ENCODE data around the gene CRK. TPM values are rescaled to one million over a fixed set of nuclear protein-coding genes. Genes with fewer than 3 reads are reported as not detected.
A peak's percentile ranks its signal among the peaks of the same experiment; 100 is the strongest.
"Not testable (repeated sequence)": the region's sequence is repeated elsewhere in the genome, so short reads cannot be mapped to it uniquely, and the experiment has no call there.

The CRK gene
- total RNA-seq, 4 donors from 2014 or later = 65.1 to 72.0 (median 70.0) TPM

GRCh38 chr17:1423456-1424135, 32.4 kb downstream of the CRK start:
- no peaks in the 10 kb centered on the region for H3K27me3 ChIP-seq
- H3K27ac ChIP-seq = peak overlapping the region in 3 of 4 donors; percentile 36 to 85 (median 76)
- TF ChIP-seq POLR2A (IDR thresholded peaks at IDR 0.05) = no peak
- TF ChIP-seq, protein P1, sequence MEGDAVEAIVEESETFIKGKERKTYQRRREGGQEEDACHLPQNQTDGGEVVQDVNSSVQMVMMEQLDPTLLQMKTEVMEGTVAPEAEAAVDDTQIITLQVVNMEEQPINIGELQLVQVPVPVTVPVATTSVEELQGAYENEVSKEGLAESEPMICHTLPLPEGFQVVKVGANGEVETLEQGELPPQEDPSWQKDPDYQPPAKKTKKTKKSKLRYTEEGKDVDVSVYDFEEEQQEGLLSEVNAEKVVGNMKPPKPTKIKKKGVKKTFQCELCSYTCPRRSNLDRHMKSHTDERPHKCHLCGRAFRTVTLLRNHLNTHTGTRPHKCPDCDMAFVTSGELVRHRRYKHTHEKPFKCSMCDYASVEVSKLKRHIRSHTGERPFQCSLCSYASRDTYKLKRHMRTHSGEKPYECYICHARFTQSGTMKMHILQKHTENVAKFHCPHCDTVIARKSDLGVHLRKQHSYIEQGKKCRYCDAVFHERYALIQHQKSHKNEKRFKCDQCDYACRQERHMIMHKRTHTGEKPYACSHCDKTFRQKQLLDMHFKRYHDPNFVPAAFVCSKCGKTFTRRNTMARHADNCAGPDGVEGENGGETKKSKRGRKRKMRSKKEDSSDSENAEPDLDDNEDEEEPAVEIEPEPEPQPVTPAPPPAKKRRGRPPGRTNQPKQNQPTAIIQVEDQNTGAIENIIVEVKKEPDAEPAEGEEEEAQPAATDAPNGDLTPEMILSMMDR (IDR thresholded peaks at IDR 0.05) = no peak
- no peak for TF ChIP-seq EP300 (IDR thresholded peaks at IDR 0.05)
- 69 to 74% methylated on average over 10 of the region's 10 CpGs for WGBS, 2 donors
- no peak for DNase-seq (ENCODE audit: low spot score in 2 of 2)
- peaks cover 0 to 68% (median 0%) of the 10 kb centered on the region in 3 donors for H3K36me3 ChIP-seq
- peaks cover 0 to 22% (median 0%) of the 10 kb centered on the region in 4 donors for H3K4me1 ChIP-seq
- H3K9me3 ChIP-seq = no peaks in the 10 kb centered on the region
- H3K4me3 ChIP-seq = no peak overlapping the region

DNA sequence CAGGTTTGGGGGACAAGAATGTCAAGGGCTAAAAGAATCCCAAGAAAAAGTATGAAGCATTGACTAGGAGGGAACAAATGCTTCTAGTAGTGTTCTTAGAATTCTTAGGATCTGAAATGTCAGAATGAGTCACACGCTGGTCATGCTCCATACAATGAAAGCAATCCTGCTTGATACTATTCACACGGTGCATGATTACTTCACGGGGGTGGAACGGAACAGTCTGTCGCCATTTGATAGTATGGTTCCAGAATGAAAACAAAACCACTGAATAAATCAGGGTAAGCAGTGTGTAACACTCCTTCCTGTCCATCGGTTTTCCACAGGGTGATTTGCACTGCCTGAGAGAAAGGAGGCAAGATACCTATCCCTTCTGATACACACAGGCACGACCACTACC, 33.1 kb downstream of the CRK start:
- WGBS, 2 donors = 56 to 58% methylated on average over 7 of the region's 7 CpGs

GRCh38 chr17:1421470-1421869, 34.6 kb downstream of the CRK start:
- Histone ChIP-seq H3K27ac (peak overlapping the region in 2 of 4 donors; percentile 76 to 85), H3K9me3 (no peaks in the 10 kb centered on the region), H3K4me3 (no peak overlapping the region), H3K27me3 (no peaks in the 10 kb centered on the region), H3K4me1 (peaks cover 0 to 22% (median 0%) of the 10 kb centered on the region in 4 donors), H3K36me3 (peaks cover 0 to 70% (median 0%) of the 10 kb centered on the region in 3 donors)
- WGBS, 2 donors = 93 to 94% methylated on average over 11 of the region's 11 CpGs
- TF ChIP-seq, protein P1 (IDR thresholded peaks at IDR 0.05) = no peak
- no peak for TF ChIP-seq EP300 (IDR thresholded peaks at IDR 0.05)
- no peak for TF ChIP-seq POLR2A (IDR thresholded peaks at IDR 0.05)
- DNase-seq (ENCODE audit: low spot score in 2 of 2) = no peak

More for the DNA sequence above, 33.1 kb downstream of the CRK start:
- Histone ChIP-seq H3K36me3 (peaks cover 0 to 64% (median 0%) of the 10 kb centered on the region in 3 donors), H3K9me3 (no peaks in the 10 kb centered on the region), H3K4me3 (no peak overlapping the region), H3K27me3 (no peaks in the 10 kb centered on the region), H3K27ac (peak overlapping the region in 3 of 4 donors; percentile 36 to 85 (median 76)), H3K4me1 (peaks cover 0 to 22% (median 0%) of the 10 kb centered on the region in 4 donors)
- peak in 1 of 2 donors; percentile 65 for TF ChIP-seq EP300 (IDR thresholded peaks at IDR 0.05)
- TF ChIP-seq POLR2A (IDR thresholded peaks at IDR 0.05) = no peak
- TF ChIP-seq, protein P1 (IDR thresholded peaks at IDR 0.05) = no peak
- no peak for DNase-seq (ENCODE audit: low spot score in 2 of 2)

GRCh38 chr17:1420981-1421380, 35.1 kb downstream of the CRK start:
- no peak for DNase-seq (ENCODE audit: low spot score in 2 of 2)
- TF ChIP-seq, protein P1 (IDR thresholded peaks at IDR 0.05) = no peak
- no peak for TF ChIP-seq POLR2A (IDR thresholded peaks at IDR 0.05)
- TF ChIP-seq EP300 (IDR thresholded peaks at IDR 0.05) = no peak
- H3K4me1 ChIP-seq = peaks cover 0 to 22% (median 0%) of the 10 kb centered on the region in 4 donors
- no peaks in the 10 kb centered on the region for H3K27me3 ChIP-seq
- H3K27ac ChIP-seq = peak overlapping the region in 1 of 4 donors; percentile 58
- peaks cover 0 to 74% (median 0%) of the 10 kb centered on the region in 3 donors for H3K36me3 ChIP-seq
- H3K9me3 ChIP-seq = no peaks in the 10 kb centered on the region
- H3K4me3 ChIP-seq = no peak overlapping the region
- WGBS, 2 donors = 83% methylated on average over 2 of the region's 2 CpGs

DNA sequence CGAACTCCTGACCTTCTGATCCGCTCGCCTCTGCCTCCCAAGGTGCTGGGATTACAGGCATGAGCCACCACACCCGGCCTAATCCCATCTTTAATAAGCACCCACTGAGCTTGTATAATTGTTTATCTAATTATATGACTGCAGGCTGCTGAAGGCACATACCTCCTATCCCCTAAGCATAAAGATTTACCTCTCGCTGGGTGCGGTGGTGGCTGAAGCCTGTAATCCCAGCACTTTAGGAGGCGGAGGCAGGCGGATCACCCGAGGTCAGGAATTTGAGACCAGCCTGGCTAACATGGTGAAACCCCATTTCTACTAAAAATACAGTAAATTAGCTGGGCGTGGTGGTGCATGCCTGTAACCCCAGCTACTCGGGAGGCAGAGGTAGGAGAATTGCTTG, 35.9 kb downstream of the CRK start:
- no peak for DNase-seq (ENCODE audit: low spot score in 2 of 2)
- Histone ChIP-seq H3K9me3 (no peaks in the 10 kb centered on the region), H3K27me3 (no peaks in the 10 kb centered on the region), H3K4me1 (peaks cover 0 to 22% (median 0%) of the 10 kb centered on the region in 4 donors), H3K27ac (no peak overlapping the region), H3K4me3 (no peak overlapping the region), H3K36me3 (peaks cover 0 to 71% (median 0%) of the 10 kb centered on the region in 3 donors)
- 95 to 96% methylated on average over 11 of the region's 11 CpGs for WGBS, 2 donors
- TF ChIP-seq, protein P1 (IDR thresholded peaks at IDR 0.05) = no peak
- TF ChIP-seq POLR2A (IDR thresholded peaks at IDR 0.05) (no peak), EP300 (IDR thresholded peaks at IDR 0.05) (no peak)

DNA sequence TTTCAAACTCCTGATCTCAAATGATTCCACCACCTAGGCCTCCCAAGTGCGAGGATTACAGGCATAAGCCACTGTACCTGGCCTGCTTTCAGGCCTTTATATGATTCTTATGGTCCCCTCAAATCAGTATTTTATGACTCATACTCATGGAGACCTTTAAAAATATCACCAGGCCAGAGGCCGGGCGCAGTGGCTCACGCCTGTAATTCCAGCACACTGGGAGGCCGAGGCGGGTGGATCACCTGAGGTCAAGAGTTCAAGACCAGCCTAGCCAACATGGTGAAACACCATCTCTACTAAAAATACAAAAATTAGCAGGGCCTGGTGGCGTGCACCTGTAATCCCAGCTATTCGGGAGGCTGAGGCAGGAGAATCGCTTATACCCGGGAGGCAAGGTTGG, 37.6 kb downstream of the CRK start:
- not testable (repeated sequence) for DNase-seq (ENCODE audit: low spot score in 2 of 2); H3K27me3 ChIP-seq; H3K27ac ChIP-seq; H3K9me3 ChIP-seq; H3K4me3 ChIP-seq
- Histone ChIP-seq H3K4me1 (peaks cover 0 to 18% (median 0%) of the 10 kb centered on the region in 4 donors), H3K36me3 (peaks cover 0 to 60% (median 0%) of the 10 kb centered on the region in 3 donors)
- WGBS, 2 donors = 91 to 93% methylated on average over 10 of the region's 10 CpGs

Data from tibial nerve (tissue), 4 donors.